GM12873 (cell line): ENCODE results near the gene DCTN5.
A peak's percentile ranks its signal among the peaks of the same experiment; 100 is the strongest.

Experiments
- CTCF ChIP-seq: IDR thresholded peaks from 2 replicates; pipeline ENCODE4 v1.5.1; 2012; ENCODE audit warnings: low read depth, mild to moderate bottlenecking, moderate library complexity, low read length, control low read depth; ENCODE audit not compliant: insufficient read depth; ENCODE audit errors: missing control alignments

Gene DCTN5

GRCh38 chr16:23640931-23641765 lies at the start of gene DCTN5, which contains the start of gene PALB2:
TSS of gene DCTN5 (plus strand) at chr16:23641466. CDS start at chr16:23641543, 77 bp downstream.
TSS of gene PALB2 (minus strand) at chr16:23641310. CDS start at chr16:23641157, 153 bp downstream.
- no peak for TF ChIP-seq CTCF

GRCh38 chr16:23594186-23594585 lies 47.1 kb upstream of the DCTN5 start:
- TF ChIP-seq CTCF, result no peak

GRCh38 chr16:23595246-23595950 lies 45.9 kb upstream of the DCTN5 start:
- TF ChIP-seq CTCF, result no peak

- peak; percentile 99 for TF ChIP-seq CTCF
These were observed 45.1 kb upstream of the DCTN5 start, which contains the start of gene NDUFAB1 for GRCh38 chr16:23595951-23596720. TSS of gene NDUFAB1 (minus strand) at chr16:23596316. CDS start at chr16:23596290, 26 bp downstream.

- TF ChIP-seq CTCF, result peak; percentile 61
These were observed 44.1 kb upstream of the DCTN5 start for GRCh38 chr16:23597003-23597756.

GRCh38 chr16:23607726-23608125 lies 33.5 kb upstream of the DCTN5 start:
- no peak for TF ChIP-seq CTCF
